ENCODE results near the gene IGFBP2. TPM values are rescaled to one million over a fixed set of nuclear protein-coding genes. Genes with fewer than 3 reads are reported as not detected.

Gene IGFBP2
- polyA plus RNA-seq, 4 donors = 9.8 to 163 (median 56.4) TPM

DNA sequence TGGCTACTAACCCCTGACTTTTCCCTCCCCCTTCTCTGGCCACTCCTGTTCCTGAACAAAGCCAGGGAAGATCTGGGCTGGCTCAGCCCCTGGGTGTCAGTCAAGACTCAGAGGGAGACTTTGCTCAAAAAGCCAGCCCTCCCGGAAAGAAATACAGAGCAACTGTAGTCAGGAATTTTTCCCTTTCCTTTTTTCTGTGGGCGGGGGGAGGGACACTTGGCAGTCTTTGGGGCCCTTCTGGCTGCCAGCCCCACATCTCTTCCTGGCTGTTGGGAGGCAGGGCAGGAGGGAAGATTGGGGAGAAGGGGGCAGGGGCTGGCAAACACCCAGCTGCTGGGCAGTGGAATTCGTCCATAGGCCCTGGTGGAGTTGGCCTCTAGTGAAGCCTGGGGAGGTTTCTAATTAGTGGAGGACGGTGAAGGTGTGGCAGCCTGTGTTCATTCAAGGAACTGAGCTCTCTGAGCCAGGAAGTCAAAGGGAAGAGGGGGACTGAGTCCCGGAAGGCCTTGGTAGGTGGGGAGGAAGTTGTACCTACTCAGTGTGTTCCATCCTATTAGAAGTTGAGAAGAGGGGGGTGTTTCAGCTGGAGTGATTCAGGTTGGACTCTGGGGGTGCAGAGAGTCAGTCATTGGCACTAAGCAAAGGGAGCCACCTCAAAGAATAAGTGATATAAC is 10.9 kb downstream of the IGFBP2 start:
- DNase-seq = peak in 1 of 2 donors; percentile 57

DNA sequence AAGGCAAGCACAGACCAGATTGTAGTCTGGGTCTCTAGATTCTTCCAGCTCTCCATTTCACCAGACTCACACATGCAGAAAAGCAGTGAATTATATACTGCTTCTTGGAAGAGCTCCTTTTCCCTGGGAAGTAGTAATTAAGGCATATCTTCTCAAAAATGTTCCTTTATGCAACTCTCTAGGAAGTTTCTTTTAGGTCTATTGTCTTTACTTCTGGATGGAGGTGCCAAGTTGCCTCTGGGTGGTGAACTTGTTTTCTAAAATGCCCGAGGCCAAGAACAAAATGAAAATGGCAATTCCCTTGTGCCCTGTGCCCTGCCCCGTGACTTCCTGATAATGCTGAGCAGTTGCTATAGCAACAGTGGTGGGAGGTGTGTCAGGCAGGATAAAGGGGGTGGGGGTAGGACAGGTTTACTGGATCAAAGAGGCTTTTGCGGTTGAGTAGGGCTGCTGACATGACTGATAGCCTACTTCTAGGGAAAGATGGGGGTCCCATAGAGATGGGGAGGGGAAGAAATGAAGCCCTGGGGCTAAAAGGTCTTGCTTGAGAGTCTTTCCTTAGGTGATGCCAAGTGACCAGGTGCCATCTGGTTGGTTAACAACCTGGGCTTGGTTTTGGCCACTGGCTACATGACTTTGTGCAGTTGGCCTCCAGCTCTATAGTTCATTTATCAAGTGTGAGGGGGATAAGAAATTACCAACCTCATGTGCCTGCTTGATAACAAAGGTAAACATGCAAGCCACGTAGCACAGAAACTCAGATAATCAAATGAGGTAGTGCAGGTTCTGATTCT is 11.8 kb downstream of the IGFBP2 start:
- Histone ChIP-seq H3K4me1 (ENCODE audit: control insufficient read depth in 3 of 3, insufficient read depth in 2 of 3, low read depth in 1 of 3, low read length in 2 of 3) (peaks cover 0 to 42% (median 4%) of the 10 kb centered on the region in 3 donors), H3K4me3 (ENCODE audit: low read depth in 1 of 3, low read length in 3 of 3) (no peak overlapping the region), H3K9me3 (ENCODE audit: control insufficient read depth in 2 of 2, insufficient read depth in 1 of 2, low read depth in 1 of 2, low read length in 1 of 2) (no peaks in the 10 kb centered on the region), H3K27ac (ENCODE audit: low read depth in 1 of 3, low read length in 2 of 3) (peak overlapping the region in 1 of 3 donors; percentile 90), H3K27me3 (ENCODE audit: control insufficient read depth in 3 of 3, insufficient read depth in 3 of 3, low read length in 3 of 3) (no peaks in the 10 kb centered on the region), H3K36me3 (ENCODE audit: control insufficient read depth in 3 of 3, insufficient read depth in 2 of 3, low read depth in 1 of 3, low read length in 3 of 3) (peaks cover 0 to 33% (median 0%) of the 10 kb centered on the region in 3 donors)
- DNase-seq (peak; percentile 32 to 80), FAIRE-seq (no peak)
- WGBS, 3 donors = 14 to 50% (median 15%) methylated on average over 4 of the region's 4 CpGs

More for the DNA sequence above, 10.9 kb downstream of the IGFBP2 start:
- Histone ChIP-seq H3K4me3 (ENCODE audit: low read depth in 1 of 3, low read length in 3 of 3) (no peak overlapping the region), H3K9me3 (ENCODE audit: control insufficient read depth in 2 of 2, insufficient read depth in 1 of 2, low read depth in 1 of 2, low read length in 1 of 2) (no peaks in the 10 kb centered on the region), H3K36me3 (ENCODE audit: control insufficient read depth in 3 of 3, insufficient read depth in 2 of 3, low read depth in 1 of 3, low read length in 3 of 3) (peaks cover 0 to 35% (median 0%) of the 10 kb centered on the region in 3 donors), H3K4me1 (ENCODE audit: control insufficient read depth in 3 of 3, insufficient read depth in 2 of 3, low read depth in 1 of 3, low read length in 2 of 3) (peaks cover 0 to 33% (median 4%) of the 10 kb centered on the region in 3 donors), H3K27me3 (ENCODE audit: control insufficient read depth in 3 of 3, insufficient read depth in 3 of 3, low read length in 3 of 3) (no peaks in the 10 kb centered on the region), H3K27ac (ENCODE audit: low read depth in 1 of 3, low read length in 2 of 3) (peak overlapping the region in 1 of 3 donors; percentile 90)
- FAIRE-seq = no peak
- WGBS, 3 donors = 32 to 40% (median 32%) methylated on average over 4 to 5 of the region's 5 CpGs

DNA sequence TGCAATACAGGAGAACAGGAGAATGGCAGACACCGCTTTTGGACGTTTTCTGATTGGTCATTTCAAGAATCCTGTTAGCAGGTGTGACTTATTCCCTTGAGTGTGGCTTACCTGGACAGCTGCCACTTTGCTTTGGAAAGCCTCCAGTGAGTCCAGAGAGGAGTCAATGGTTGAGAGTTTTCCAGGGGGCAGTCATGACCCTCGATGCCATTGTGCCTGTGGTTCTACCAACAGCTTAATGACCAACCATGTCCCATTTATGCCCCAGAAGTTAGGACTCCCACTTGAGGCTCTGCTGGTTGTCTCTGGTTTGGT is 12.4 kb downstream of the IGFBP2 start:
- peak overlapping the region in 1 of 3 donors; percentile 90 for H3K27ac ChIP-seq (ENCODE audit: low read depth in 1 of 3, low read length in 2 of 3)
- H3K27me3 ChIP-seq (ENCODE audit: control insufficient read depth in 3 of 3, insufficient read depth in 3 of 3, low read length in 3 of 3) = no peaks in the 10 kb centered on the region
- DNase-seq (no peak), FAIRE-seq (no peak)
- H3K4me1 ChIP-seq (ENCODE audit: control insufficient read depth in 3 of 3, insufficient read depth in 2 of 3, low read depth in 1 of 3, low read length in 2 of 3) = peaks cover 0 to 48% (median 4%) of the 10 kb centered on the region in 3 donors
- 25 to 61% (median 31%) methylated on average over 3 of the region's 3 CpGs for WGBS, 3 donors
- H3K4me3 ChIP-seq (ENCODE audit: low read depth in 1 of 3, low read length in 3 of 3) = no peak overlapping the region
- peaks cover 0 to 34% (median 0%) of the 10 kb centered on the region in 3 donors for H3K36me3 ChIP-seq (ENCODE audit: control insufficient read depth in 3 of 3, insufficient read depth in 2 of 3, low read depth in 1 of 3, low read length in 3 of 3)
- H3K9me3 ChIP-seq (ENCODE audit: control insufficient read depth in 2 of 2, insufficient read depth in 1 of 2, low read depth in 1 of 2, low read length in 1 of 2) = no peaks in the 10 kb centered on the region

DNA sequence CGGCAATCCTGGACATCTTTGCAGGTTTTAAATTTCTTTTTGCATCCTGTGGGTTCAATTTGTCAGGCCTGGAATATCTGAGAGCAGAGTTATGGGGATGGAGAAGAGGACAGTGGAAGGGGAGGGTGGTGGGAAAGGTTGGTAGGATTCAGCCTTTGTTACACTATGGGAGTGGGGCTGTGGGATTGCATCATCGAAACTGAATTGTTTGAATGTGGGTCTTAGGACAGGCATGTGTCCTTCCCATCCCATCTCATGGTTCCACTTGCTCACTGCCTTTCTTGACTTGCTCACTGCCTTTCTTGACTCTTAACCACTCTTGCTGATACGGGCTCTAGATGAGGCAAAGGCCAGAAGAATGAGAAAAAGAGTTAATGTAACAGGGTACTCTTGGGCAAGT is 12.9 kb downstream of the IGFBP2 start:
- 95 to 97% (median 97%) methylated on average over 3 of the region's 3 CpGs for WGBS, 3 donors
- DNase-seq = no peak
- no peaks in the 10 kb centered on the region for H3K9me3 ChIP-seq (ENCODE audit: control insufficient read depth in 2 of 2, insufficient read depth in 1 of 2, low read depth in 1 of 2, low read length in 1 of 2)
- no peak overlapping the region for H3K4me3 ChIP-seq (ENCODE audit: low read depth in 1 of 3, low read length in 3 of 3)
- no peak for FAIRE-seq
- H3K4me1 ChIP-seq (ENCODE audit: control insufficient read depth in 3 of 3, insufficient read depth in 2 of 3, low read depth in 1 of 3, low read length in 2 of 3) = peaks cover 0 to 53% (median 4%) of the 10 kb centered on the region in 3 donors
- H3K27ac ChIP-seq (ENCODE audit: low read depth in 1 of 3, low read length in 2 of 3) = peak overlapping the region in 1 of 3 donors; percentile 90
- H3K27me3 ChIP-seq (ENCODE audit: control insufficient read depth in 3 of 3, insufficient read depth in 3 of 3, low read length in 3 of 3) = no peaks in the 10 kb centered on the region
- peaks cover 0 to 31% (median 0%) of the 10 kb centered on the region in 3 donors for H3K36me3 ChIP-seq (ENCODE audit: control insufficient read depth in 3 of 3, insufficient read depth in 2 of 3, low read depth in 1 of 3, low read length in 3 of 3)

DNA sequence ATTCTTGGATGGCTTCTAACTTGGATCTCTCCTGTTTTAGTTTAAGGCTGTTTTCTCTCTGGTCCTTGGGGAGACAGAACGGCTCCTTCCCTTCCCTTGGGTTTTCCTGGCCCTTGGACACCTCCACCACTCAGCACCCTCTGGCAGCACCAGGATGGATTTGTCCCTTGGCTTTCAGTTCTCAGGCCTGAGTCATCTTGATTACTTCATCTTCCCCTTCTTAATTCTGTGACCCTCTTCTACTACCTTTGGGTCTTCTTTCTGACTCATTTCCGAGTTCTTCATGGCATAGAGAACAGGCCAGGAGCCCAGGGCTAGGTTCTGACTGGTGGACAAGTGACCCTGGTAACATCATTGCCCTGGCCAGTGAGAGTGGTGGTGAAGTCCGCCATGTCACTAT is 14.9 kb downstream of the IGFBP2 start:
- peaks cover 0 to 67% (median 4%) of the 10 kb centered on the region in 3 donors for H3K4me1 ChIP-seq (ENCODE audit: control insufficient read depth in 3 of 3, insufficient read depth in 2 of 3, low read depth in 1 of 3, low read length in 2 of 3)
- H3K9me3 ChIP-seq (ENCODE audit: control insufficient read depth in 2 of 2, insufficient read depth in 1 of 2, low read depth in 1 of 2, low read length in 1 of 2) = no peaks in the 10 kb centered on the region
- H3K27ac ChIP-seq (ENCODE audit: low read depth in 1 of 3, low read length in 2 of 3) = no peak overlapping the region
- no peak for FAIRE-seq
- no peaks in the 10 kb centered on the region for H3K27me3 ChIP-seq (ENCODE audit: control insufficient read depth in 3 of 3, insufficient read depth in 3 of 3, low read length in 3 of 3)
- no peak overlapping the region for H3K4me3 ChIP-seq (ENCODE audit: low read depth in 1 of 3, low read length in 3 of 3)
- 79 to 95% (median 85%) methylated on average over 3 of the region's 3 CpGs for WGBS, 3 donors
- peaks cover 0 to 26% (median 0%) of the 10 kb centered on the region in 3 donors for H3K36me3 ChIP-seq (ENCODE audit: control insufficient read depth in 3 of 3, insufficient read depth in 2 of 3, low read depth in 1 of 3, low read length in 3 of 3)
- no peak for DNase-seq

DNA sequence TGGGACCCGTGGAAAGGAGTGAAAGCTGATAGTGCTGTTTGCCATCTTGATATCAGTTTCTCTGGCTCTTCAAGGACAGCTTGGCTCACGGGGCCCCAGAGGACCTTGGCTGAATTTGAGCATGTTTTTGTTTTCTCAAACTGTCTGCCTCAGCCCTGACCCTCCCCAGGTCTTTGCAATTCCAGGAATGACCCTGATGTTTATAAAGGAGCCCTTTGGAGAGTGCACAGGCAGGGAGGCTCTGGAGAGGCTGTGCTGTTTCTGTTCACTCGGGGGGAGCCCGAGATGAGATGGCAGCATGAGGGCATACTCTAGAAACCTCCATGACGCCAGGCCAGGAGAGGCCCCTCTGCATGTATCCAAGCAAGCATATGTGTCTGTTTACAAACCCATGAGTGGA is 16.4 kb downstream of the IGFBP2 start:
- Histone ChIP-seq H3K27me3 (ENCODE audit: control insufficient read depth in 3 of 3, insufficient read depth in 3 of 3, low read length in 3 of 3) (no peaks in the 10 kb centered on the region), H3K36me3 (ENCODE audit: control insufficient read depth in 3 of 3, insufficient read depth in 2 of 3, low read depth in 1 of 3, low read length in 3 of 3) (peaks cover 0 to 19% (median 0%) of the 10 kb centered on the region in 3 donors), H3K4me1 (ENCODE audit: control insufficient read depth in 3 of 3, insufficient read depth in 2 of 3, low read depth in 1 of 3, low read length in 2 of 3) (peaks cover 0 to 69% (median 4%) of the 10 kb centered on the region in 3 donors), H3K4me3 (ENCODE audit: low read depth in 1 of 3, low read length in 3 of 3) (no peak overlapping the region), H3K9me3 (ENCODE audit: control insufficient read depth in 2 of 2, insufficient read depth in 1 of 2, low read depth in 1 of 2, low read length in 1 of 2) (no peaks in the 10 kb centered on the region), H3K27ac (ENCODE audit: low read depth in 1 of 3, low read length in 2 of 3) (peak overlapping the region in 1 of 3 donors; percentile 19)
- FAIRE-seq = no peak
- DNase-seq = no peak
- WGBS, 3 donors = 60 to 68% (median 64%) methylated on average over 5 of the region's 5 CpGs

DNA sequence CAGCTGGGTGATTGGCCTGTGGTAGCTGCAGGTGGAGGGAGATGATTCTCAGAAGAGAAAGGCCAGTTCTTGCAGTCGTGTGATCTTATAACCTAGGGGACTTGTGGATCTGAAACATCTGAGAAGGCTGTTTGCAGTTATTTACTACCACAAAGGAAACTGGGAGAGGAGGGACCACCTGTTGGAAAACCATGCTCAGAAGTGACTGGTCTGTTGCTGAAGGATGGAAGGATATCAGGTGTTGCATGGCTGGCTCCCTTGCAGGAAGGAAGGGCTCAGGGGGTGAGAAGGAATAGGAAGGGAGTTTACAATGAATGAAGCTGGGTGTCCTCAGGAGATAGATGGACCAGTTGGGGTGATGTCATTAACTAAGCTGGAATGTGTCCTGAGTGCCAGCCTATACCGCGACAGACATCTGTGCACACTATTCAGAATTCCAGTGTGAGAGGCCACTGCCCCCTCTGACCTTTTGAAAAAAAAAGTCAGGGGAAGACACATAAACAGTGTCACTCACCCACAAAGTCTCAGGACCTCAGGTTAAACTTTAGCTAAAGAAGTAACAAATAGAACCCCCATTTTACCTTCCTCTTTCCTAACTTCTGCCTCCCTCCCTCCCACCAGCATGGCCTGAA is 17.5 kb downstream of the IGFBP2 start:
- no peak for FAIRE-seq
- no peaks in the 10 kb centered on the region for H3K9me3 ChIP-seq (ENCODE audit: control insufficient read depth in 2 of 2, insufficient read depth in 1 of 2, low read depth in 1 of 2, low read length in 1 of 2)
- DNase-seq = peak in 1 of 2 donors; percentile 36
- H3K27ac ChIP-seq (ENCODE audit: low read depth in 1 of 3, low read length in 2 of 3) = peak overlapping the region in 1 of 3 donors; percentile 35
- H3K36me3 ChIP-seq (ENCODE audit: control insufficient read depth in 3 of 3, insufficient read depth in 2 of 3, low read depth in 1 of 3, low read length in 3 of 3) = peaks cover 0 to 30% (median 0%) of the 10 kb centered on the region in 3 donors
- peaks cover 0 to 62% (median 0%) of the 10 kb centered on the region in 3 donors for H3K4me1 ChIP-seq (ENCODE audit: control insufficient read depth in 3 of 3, insufficient read depth in 2 of 3, low read depth in 1 of 3, low read length in 2 of 3)
- H3K27me3 ChIP-seq (ENCODE audit: control insufficient read depth in 3 of 3, insufficient read depth in 3 of 3, low read length in 3 of 3) = no peaks in the 10 kb centered on the region
- no peak overlapping the region for H3K4me3 ChIP-seq (ENCODE audit: low read depth in 1 of 3, low read length in 3 of 3)
- 88 to 90% (median 89%) methylated on average over 3 of the region's 3 CpGs for WGBS, 3 donors

DNA sequence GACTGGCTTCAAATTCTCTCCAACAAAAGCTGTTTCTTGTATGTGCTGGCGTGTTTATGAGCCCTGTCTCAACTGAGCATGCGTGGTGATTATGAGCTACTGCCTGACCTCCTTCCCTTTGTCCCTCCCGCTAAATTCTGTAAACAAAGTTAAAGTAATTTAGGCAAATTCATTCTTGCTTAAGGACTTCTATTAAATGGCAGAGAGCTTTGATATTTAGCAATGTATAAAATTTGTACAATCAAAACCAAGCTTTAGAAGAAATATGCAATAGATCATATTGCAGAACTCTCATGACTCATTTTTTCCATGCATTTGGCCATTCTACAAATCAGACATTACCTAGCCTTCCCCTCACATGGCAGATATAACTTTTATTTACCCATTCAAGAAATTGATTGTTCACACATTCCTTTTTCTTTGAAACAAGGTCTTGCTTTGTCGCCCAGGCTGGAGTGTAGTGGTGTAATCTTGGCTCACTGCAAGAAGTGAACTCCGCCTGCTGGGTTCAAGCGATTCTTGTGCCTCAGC is 18.2 kb downstream of the IGFBP2 start:
- peaks cover 0 to 57% (median 0%) of the 10 kb centered on the region in 3 donors for H3K4me1 ChIP-seq (ENCODE audit: control insufficient read depth in 3 of 3, insufficient read depth in 2 of 3, low read depth in 1 of 3, low read length in 2 of 3)
- FAIRE-seq (no peak), DNase-seq (peak in 1 of 2 donors; percentile 48)
- WGBS, 3 donors = 85 to 90% (median 88%) methylated on average over 6 of the region's 6 CpGs
- H3K27ac ChIP-seq (ENCODE audit: low read depth in 1 of 3, low read length in 2 of 3) = peak overlapping the region in 1 of 3 donors; percentile 35
- no peak overlapping the region for H3K4me3 ChIP-seq (ENCODE audit: low read depth in 1 of 3, low read length in 3 of 3)
- peaks cover 0 to 36% (median 0%) of the 10 kb centered on the region in 3 donors for H3K36me3 ChIP-seq (ENCODE audit: control insufficient read depth in 3 of 3, insufficient read depth in 2 of 3, low read depth in 1 of 3, low read length in 3 of 3)
- no peaks in the 10 kb centered on the region for H3K27me3 ChIP-seq (ENCODE audit: control insufficient read depth in 3 of 3, insufficient read depth in 3 of 3, low read length in 3 of 3)
- H3K9me3 ChIP-seq (ENCODE audit: control insufficient read depth in 2 of 2, insufficient read depth in 1 of 2, low read depth in 1 of 2, low read length in 1 of 2) = no peaks in the 10 kb centered on the region
